Measurements from ENCODE around the gene CNTLN.
"Not testable (repeated sequence)": the region's sequence is repeated elsewhere in the genome, so short reads cannot be mapped to it uniquely, and the experiment has no call there.

DNA sequence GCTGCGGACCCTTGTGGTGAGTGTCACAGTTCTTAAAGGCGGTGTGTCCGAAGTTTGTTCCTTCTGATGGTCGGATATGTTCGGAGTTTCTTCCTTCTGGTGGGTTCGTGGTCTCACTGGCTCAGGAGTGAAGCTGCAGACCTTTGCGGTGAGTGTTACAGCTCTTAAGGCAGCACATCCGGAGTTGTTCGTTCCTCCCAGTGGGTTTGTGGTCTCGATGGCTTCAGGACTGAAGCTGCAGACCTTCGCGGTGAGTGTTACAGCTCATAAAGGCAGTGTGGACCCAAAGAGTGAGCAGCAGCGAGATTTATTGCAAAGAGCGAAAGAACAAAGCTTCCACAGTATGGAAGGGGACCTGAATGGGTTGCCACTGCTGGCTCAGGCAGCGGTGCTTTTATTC, 42.7 kb downstream of the CNTLN start:
- TF ChIP-seq, protein P1, sequence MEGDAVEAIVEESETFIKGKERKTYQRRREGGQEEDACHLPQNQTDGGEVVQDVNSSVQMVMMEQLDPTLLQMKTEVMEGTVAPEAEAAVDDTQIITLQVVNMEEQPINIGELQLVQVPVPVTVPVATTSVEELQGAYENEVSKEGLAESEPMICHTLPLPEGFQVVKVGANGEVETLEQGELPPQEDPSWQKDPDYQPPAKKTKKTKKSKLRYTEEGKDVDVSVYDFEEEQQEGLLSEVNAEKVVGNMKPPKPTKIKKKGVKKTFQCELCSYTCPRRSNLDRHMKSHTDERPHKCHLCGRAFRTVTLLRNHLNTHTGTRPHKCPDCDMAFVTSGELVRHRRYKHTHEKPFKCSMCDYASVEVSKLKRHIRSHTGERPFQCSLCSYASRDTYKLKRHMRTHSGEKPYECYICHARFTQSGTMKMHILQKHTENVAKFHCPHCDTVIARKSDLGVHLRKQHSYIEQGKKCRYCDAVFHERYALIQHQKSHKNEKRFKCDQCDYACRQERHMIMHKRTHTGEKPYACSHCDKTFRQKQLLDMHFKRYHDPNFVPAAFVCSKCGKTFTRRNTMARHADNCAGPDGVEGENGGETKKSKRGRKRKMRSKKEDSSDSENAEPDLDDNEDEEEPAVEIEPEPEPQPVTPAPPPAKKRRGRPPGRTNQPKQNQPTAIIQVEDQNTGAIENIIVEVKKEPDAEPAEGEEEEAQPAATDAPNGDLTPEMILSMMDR (IDR thresholded peaks at IDR 0.05) = not testable (repeated sequence)
- TF ChIP-seq POLR2A (IDR thresholded peaks at IDR 0.05) = not testable (repeated sequence)
